ENCODE results near the gene TSPAN14.

GRCh38 chr10:80416479-80417098 lies 37.5 kb upstream of the TSPAN14 start:
- TF ChIP-seq, protein P1, sequence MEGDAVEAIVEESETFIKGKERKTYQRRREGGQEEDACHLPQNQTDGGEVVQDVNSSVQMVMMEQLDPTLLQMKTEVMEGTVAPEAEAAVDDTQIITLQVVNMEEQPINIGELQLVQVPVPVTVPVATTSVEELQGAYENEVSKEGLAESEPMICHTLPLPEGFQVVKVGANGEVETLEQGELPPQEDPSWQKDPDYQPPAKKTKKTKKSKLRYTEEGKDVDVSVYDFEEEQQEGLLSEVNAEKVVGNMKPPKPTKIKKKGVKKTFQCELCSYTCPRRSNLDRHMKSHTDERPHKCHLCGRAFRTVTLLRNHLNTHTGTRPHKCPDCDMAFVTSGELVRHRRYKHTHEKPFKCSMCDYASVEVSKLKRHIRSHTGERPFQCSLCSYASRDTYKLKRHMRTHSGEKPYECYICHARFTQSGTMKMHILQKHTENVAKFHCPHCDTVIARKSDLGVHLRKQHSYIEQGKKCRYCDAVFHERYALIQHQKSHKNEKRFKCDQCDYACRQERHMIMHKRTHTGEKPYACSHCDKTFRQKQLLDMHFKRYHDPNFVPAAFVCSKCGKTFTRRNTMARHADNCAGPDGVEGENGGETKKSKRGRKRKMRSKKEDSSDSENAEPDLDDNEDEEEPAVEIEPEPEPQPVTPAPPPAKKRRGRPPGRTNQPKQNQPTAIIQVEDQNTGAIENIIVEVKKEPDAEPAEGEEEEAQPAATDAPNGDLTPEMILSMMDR (conservative IDR thresholded peaks at IDR 0.05; ENCODE audit: low read length), result no peak
- no peak for TF ChIP-seq EZH2phosphoT487 (IDR thresholded peaks at IDR 0.05; ENCODE audit: borderline replicate concordance, low read depth, low read length)
